ENCODE measurements around the gene AK9. TPM values are rescaled to one million over a fixed set of nuclear protein-coding genes. Genes with fewer than 3 reads are reported as not detected.
"Not testable (repeated sequence)": the region's sequence is repeated elsewhere in the genome, so short reads cannot be mapped to it uniquely, and the experiment has no call there.

The AK9 gene
- total RNA-seq, 1 donor from 2014 or later, result 0.75 TPM

- Histone ChIP-seq H3K27me3 (no peaks in the 10 kb centered on the region), H3K4me1 (no peaks in the 10 kb centered on the region), H3K27ac (no peak overlapping the region), H3K4me3 (no peak overlapping the region), H3K9me3 (peaks cover 2 to 39% of the 10 kb centered on the region in 2 donors), H3K36me3 (no peaks in the 10 kb centered on the region)
- DNase-seq (ENCODE audit: low spot score in 2 of 2), result no peak
- TF ChIP-seq CTCF (IDR thresholded peaks at IDR 0.05), result no peak
- intact Hi-C loops (cut with DNase I), result no loop called here
Observed at GRCh38 chr6:109595998-109596397, 95.0 kb downstream of the AK9 start.

GRCh38 chr6:109580519-109580918 lies 110.5 kb downstream of the AK9 start:
- DNase-seq (ENCODE audit: low spot score in 2 of 2), result no peak
- intact Hi-C loops (cut with DNase I), result no loop called here
- no peak for TF ChIP-seq CTCF (IDR thresholded peaks at IDR 0.05)

GRCh38 chr6:109579361-109579760 lies 111.6 kb downstream of the AK9 start:
- no peak for DNase-seq (ENCODE audit: low spot score in 2 of 2)
- no peak overlapping the region for H3K27ac ChIP-seq
- H3K36me3 ChIP-seq, result no peaks in the 10 kb centered on the region
- no peak for TF ChIP-seq CTCF (IDR thresholded peaks at IDR 0.05)
- no peaks in the 10 kb centered on the region for H3K4me1 ChIP-seq
- no peak overlapping the region for H3K4me3 ChIP-seq
- intact Hi-C loops (cut with DNase I), result no loop called here
- no peaks in the 10 kb centered on the region for H3K27me3 ChIP-seq
- peaks cover 0 to 6% of the 10 kb centered on the region in 2 donors for H3K9me3 ChIP-seq

More at GRCh38 chr6:109580519-109580918, 110.5 kb downstream of the AK9 start:
- Histone ChIP-seq H3K4me1 (no peaks in the 10 kb centered on the region), H3K4me3 (no peak overlapping the region), H3K9me3 (peaks cover 0 to 6% of the 10 kb centered on the region in 2 donors), H3K27ac (no peak overlapping the region), H3K27me3 (no peaks in the 10 kb centered on the region), H3K36me3 (no peaks in the 10 kb centered on the region)

GRCh38 chr6:109569901-109570300 lies 121.1 kb downstream of the AK9 start:
- H3K36me3 ChIP-seq; H3K9me3 ChIP-seq; DNase-seq (ENCODE audit: low spot score in 2 of 2); H3K4me3 ChIP-seq; intact Hi-C loops (cut with DNase I); H3K27ac ChIP-seq; H3K4me1 ChIP-seq; H3K27me3 ChIP-seq: not testable (repeated sequence)

GRCh38 chr6:109561844-109562243 lies 129.2 kb downstream of the AK9 start:
- no peak overlapping the region for H3K4me3 ChIP-seq
- H3K27me3 ChIP-seq, result no peaks in the 10 kb centered on the region
- no peaks in the 10 kb centered on the region for H3K4me1 ChIP-seq
- intact Hi-C loops (cut with DNase I), result no loop called here
- H3K9me3 ChIP-seq, result peaks cover 0 to 16% of the 10 kb centered on the region in 2 donors
- no peak overlapping the region for H3K27ac ChIP-seq
- peaks cover 0 to 6% of the 10 kb centered on the region in 2 donors for H3K36me3 ChIP-seq
- no peak for DNase-seq (ENCODE audit: low spot score in 2 of 2)
- no peak for TF ChIP-seq CTCF (IDR thresholded peaks at IDR 0.05)

- no peaks in the 10 kb centered on the region for H3K9me3 ChIP-seq
- intact Hi-C loops (cut with DNase I), result no loop called here
- DNase-seq (ENCODE audit: low spot score in 2 of 2), result no peak
- H3K4me3 ChIP-seq, result no peak overlapping the region
- no peak overlapping the region for H3K27ac ChIP-seq
- no peaks in the 10 kb centered on the region for H3K27me3 ChIP-seq
- TF ChIP-seq CTCF (IDR thresholded peaks at IDR 0.05), result no peak
- H3K36me3 ChIP-seq, result no peaks in the 10 kb centered on the region
- H3K4me1 ChIP-seq, result no peaks in the 10 kb centered on the region
Observed at GRCh38 chr6:109531446-109531845, 159.6 kb downstream of the AK9 start.

All from ascending aorta (tissue), 2 donors.